Activated CD4-positive, alpha-beta T cell treated with anti-CD3 and anti-CD28 coated beads, Interleukin-2, amount 10 ng/mL, durations not matched to agents 7 days and 5 days (primary cell): ENCODE data around the gene TNNI3K. TPM values are rescaled to one million over a fixed set of nuclear protein-coding genes. Genes with fewer than 3 reads are reported as not detected.

Experiments
- CTCF ChIA-PET: fragments of 350-600 bp; sonication (Branson Sonifier 250); formaldehyde crosslinking; loops from one replicate; lab custom pipeline; 2021; ENCODE audit warnings: antibody characterized with exemption; lab: Charles Lee
- POLR2A ChIA-PET: fragments of 350-600 bp; sonication (Branson Sonifier 250); formaldehyde crosslinking; loops from one replicate; lab custom pipeline; 2021; ENCODE audit warnings: antibody characterized with exemption; lab: Charles Lee
- DNase-seq: peaks from one replicate; pipeline ENCODE4 v3.0.0-alpha.2; 2020
- H3K27ac Mint-ChIP-seq: one replicate; pipeline ENCODE4 v1.8.0; 2021; ENCODE audit warnings: mild to moderate bottlenecking, moderate library complexity, mixed read lengths
- H3K27me3 Mint-ChIP-seq: one replicate; pipeline ENCODE4 v1.8.0; 2021; ENCODE audit warnings: mixed read lengths
- H3K36me3 Mint-ChIP-seq: one replicate; pipeline ENCODE4 v1.8.0; 2021; ENCODE audit warnings: low read depth, mixed read lengths
- H3K4me1 Mint-ChIP-seq: one replicate; pipeline ENCODE4 v1.8.0; 2021; ENCODE audit warnings: mixed read lengths
- H3K4me3 Mint-ChIP-seq: one replicate; pipeline ENCODE4 v1.8.0; 2021; ENCODE audit warnings: mild to moderate bottlenecking, moderate library complexity, mixed read lengths
- H3K9me3 Mint-ChIP-seq: one replicate; pipeline ENCODE4 v1.8.0; 2021; ENCODE audit warnings: mixed read lengths
- total RNA-seq, 2 experiments: library from RNA; stranded (reverse); gene quantifications; one replicate each; pipeline ENCODE4 v1.2.3, GENCODE V29; 2021

The TNNI3K gene
- total RNA-seq, 2 experiments from 2014 or later, result 0.40 TPM; not detected in 1

GRCh38 chr1:74407902-74408301 lies 172.7 kb downstream of the TNNI3K start:
- no peak for DNase-seq
- Mint-ChIP-seq H3K36me3 (no peaks in the 10 kb centered on the region), H3K27ac (no peak overlapping the region), H3K9me3 (no peaks in the 10 kb centered on the region), H3K27me3 (no peaks in the 10 kb centered on the region), H3K4me1 (no peaks in the 10 kb centered on the region), H3K4me3 (no peak overlapping the region)
- CTCF ChIA-PET, result no interaction called here
- POLR2A ChIA-PET, result no interaction called here

DNA sequence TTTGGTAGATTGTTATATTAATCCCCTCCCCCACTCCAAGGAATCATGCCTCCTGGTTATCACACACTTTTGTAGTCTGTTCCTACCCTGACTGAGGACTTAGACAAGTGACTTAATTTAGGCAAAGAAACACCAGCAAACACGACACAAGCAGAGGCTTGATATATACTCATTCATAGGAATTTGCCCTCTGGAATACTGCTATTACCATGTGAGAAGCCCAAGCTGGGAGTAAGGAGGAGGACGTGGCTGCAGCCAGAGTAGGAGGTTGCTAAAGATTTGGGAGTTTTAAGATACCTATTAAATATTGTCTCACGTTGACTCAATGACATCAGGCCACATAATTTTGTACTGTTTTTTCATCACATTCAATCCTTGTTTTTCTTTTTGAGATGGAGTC lies 177.1 kb downstream of the TNNI3K start:
- no peaks in the 10 kb centered on the region for H3K9me3 Mint-ChIP-seq
- no peaks in the 10 kb centered on the region for H3K4me1 Mint-ChIP-seq
- DNase-seq, result no peak
- POLR2A ChIA-PET, result no interaction called here
- no peaks in the 10 kb centered on the region for H3K36me3 Mint-ChIP-seq
- no peaks in the 10 kb centered on the region for H3K27me3 Mint-ChIP-seq
- no peak overlapping the region for H3K27ac Mint-ChIP-seq
- no peak overlapping the region for H3K4me3 Mint-ChIP-seq
- CTCF ChIA-PET, result no interaction called here

GRCh38 chr1:74415935-74416334 lies 180.7 kb downstream of the TNNI3K start:
- Mint-ChIP-seq H3K4me3 (no peak overlapping the region), H3K4me1 (no peaks in the 10 kb centered on the region), H3K36me3 (no peaks in the 10 kb centered on the region), H3K27ac (no peak overlapping the region), H3K9me3 (no peaks in the 10 kb centered on the region), H3K27me3 (no peaks in the 10 kb centered on the region)
- ChIA-PET POLR2A (no interaction called here), CTCF (no interaction called here)
- no peak for DNase-seq

GRCh38 chr1:74419611-74420010 lies 184.4 kb downstream of the TNNI3K start:
- H3K27ac Mint-ChIP-seq, result no peak overlapping the region
- no peaks in the 10 kb centered on the region for H3K36me3 Mint-ChIP-seq
- POLR2A ChIA-PET, result no interaction called here
- H3K4me1 Mint-ChIP-seq, result no peaks in the 10 kb centered on the region
- H3K4me3 Mint-ChIP-seq, result no peak overlapping the region
- no peaks in the 10 kb centered on the region for H3K9me3 Mint-ChIP-seq
- H3K27me3 Mint-ChIP-seq, result no peaks in the 10 kb centered on the region
- DNase-seq, result no peak
- CTCF ChIA-PET, result no interaction called here

- Mint-ChIP-seq H3K27ac (no peak overlapping the region), H3K27me3 (no peaks in the 10 kb centered on the region), H3K4me1 (no peaks in the 10 kb centered on the region), H3K4me3 (no peak overlapping the region), H3K36me3 (no peaks in the 10 kb centered on the region), H3K9me3 (no peaks in the 10 kb centered on the region)
- POLR2A ChIA-PET, result interaction anchor here (0.6 kb wide), 1 partner anchor 86 kb away, joined by 3 read pairs; no protein-coding TSS in a partner anchor
- CTCF ChIA-PET, result no interaction called here
- no peak for DNase-seq
Observed at GRCh38 chr1:74420467-74420866, 185.3 kb downstream of the TNNI3K start.

DNA sequence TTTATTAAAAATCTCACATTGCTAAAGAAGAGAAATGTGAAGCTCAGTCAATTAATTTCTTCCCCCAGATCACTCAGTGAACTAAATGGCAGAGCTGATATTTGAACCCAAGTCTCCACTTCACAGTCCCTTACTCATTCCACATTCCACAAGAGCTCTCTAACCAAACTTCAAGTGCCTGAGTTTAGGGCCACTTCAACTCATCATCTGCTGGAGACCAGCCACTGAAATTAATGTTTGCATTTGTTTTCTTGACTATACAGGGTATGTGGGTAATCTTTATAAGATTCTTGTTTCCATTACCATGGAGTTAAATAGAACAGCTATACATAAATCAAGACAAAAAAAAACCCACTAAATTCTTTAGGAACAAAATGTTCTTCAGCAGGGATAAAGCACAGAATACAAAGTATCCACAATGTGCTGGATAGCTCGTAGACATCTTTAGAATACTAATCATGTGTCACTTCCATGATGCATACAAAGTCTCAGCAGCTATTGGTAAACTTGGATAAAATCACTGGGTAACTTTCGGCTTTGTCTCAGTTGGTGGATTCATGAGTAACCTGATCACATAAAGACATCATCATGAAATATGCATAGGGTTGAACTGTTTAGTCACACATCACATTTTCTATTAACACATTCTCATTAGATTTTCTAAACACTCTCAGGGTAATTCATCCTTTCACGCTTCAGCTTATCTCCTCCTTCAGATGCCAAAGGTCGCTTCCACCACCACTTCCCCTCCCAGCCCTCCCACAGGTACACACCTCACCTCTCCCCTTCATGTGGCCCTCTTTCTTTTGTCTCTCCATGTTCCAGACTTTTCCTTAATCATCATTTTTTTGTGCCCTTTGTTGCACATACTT lies 187.5 kb downstream of the TNNI3K start:
- no peaks in the 10 kb centered on the region for H3K9me3 Mint-ChIP-seq
- H3K4me1 Mint-ChIP-seq, result no peaks in the 10 kb centered on the region
- no peaks in the 10 kb centered on the region for H3K27me3 Mint-ChIP-seq
- no peaks in the 10 kb centered on the region for H3K36me3 Mint-ChIP-seq
- ChIA-PET CTCF (no interaction called here), POLR2A (no interaction called here)
- H3K27ac Mint-ChIP-seq, result no peak overlapping the region
- H3K4me3 Mint-ChIP-seq, result no peak overlapping the region
- DNase-seq, result no peak

GRCh38 chr1:74423471-74423870 lies 188.3 kb downstream of the TNNI3K start:
- Mint-ChIP-seq H3K4me1 (no peaks in the 10 kb centered on the region), H3K9me3 (no peaks in the 10 kb centered on the region), H3K27me3 (no peaks in the 10 kb centered on the region), H3K36me3 (no peaks in the 10 kb centered on the region), H3K27ac (no peak overlapping the region), H3K4me3 (no peak overlapping the region)
- DNase-seq, result no peak
- ChIA-PET POLR2A (no interaction called here), CTCF (no interaction called here)

GRCh38 chr1:74425676-74426075 lies 190.5 kb downstream of the TNNI3K start:
- H3K4me1 Mint-ChIP-seq, result no peaks in the 10 kb centered on the region
- H3K4me3 Mint-ChIP-seq, result no peak overlapping the region
- H3K36me3 Mint-ChIP-seq, result no peaks in the 10 kb centered on the region
- no peak overlapping the region for H3K27ac Mint-ChIP-seq
- no peak for DNase-seq
- H3K27me3 Mint-ChIP-seq, result no peaks in the 10 kb centered on the region
- ChIA-PET POLR2A (no interaction called here), CTCF (no interaction called here)
- no peaks in the 10 kb centered on the region for H3K9me3 Mint-ChIP-seq

- ChIA-PET CTCF (interaction anchor here (0.5 kb wide), 1 partner anchor 1781 kb away, joined by 3 read pairs; no protein-coding TSS in a partner anchor), POLR2A (no interaction called here)
- Mint-ChIP-seq H3K4me1 (no peaks in the 10 kb centered on the region), H3K4me3 (no peak overlapping the region), H3K27me3 (no peaks in the 10 kb centered on the region), H3K27ac (no peak overlapping the region), H3K9me3 (no peaks in the 10 kb centered on the region), H3K36me3 (no peaks in the 10 kb centered on the region)
- DNase-seq, result no peak
Observed at GRCh38 chr1:74426208-74426937, 191.2 kb downstream of the TNNI3K start.

DNA sequence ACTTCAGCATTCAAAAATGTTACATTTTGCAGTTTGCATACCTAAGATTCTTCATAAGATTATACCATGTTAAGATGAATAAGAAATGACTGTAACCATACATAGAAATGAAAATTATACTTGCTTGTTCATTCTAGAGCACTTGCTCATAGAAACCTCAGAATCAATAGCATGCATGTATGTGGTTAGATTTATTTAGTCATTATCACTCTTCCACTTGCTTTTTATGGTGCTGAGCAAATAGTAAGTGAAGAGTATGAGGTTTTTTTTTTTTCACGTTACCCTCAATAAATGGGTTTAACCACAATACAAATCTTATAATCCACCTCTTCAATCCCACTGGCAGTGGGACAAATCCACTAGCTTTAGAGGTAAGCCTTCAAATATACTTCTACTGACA lies 192.5 kb downstream of the TNNI3K start:
- POLR2A ChIA-PET, result no interaction called here
- Mint-ChIP-seq H3K4me1 (no peaks in the 10 kb centered on the region), H3K27me3 (no peaks in the 10 kb centered on the region), H3K9me3 (no peaks in the 10 kb centered on the region), H3K27ac (no peak overlapping the region), H3K36me3 (no peaks in the 10 kb centered on the region), H3K4me3 (no peak overlapping the region)
- CTCF ChIA-PET, result interaction anchor here (1.2 kb wide), 1 partner anchor 10 kb away, joined by 3 read pairs; no protein-coding TSS in a partner anchor
- no peak for DNase-seq

GRCh38 chr1:74429580-74429979 lies 194.4 kb downstream of the TNNI3K start:
- H3K9me3 Mint-ChIP-seq, result no peaks in the 10 kb centered on the region
- no peaks in the 10 kb centered on the region for H3K4me1 Mint-ChIP-seq
- H3K36me3 Mint-ChIP-seq, result no peaks in the 10 kb centered on the region
- no peak overlapping the region for H3K27ac Mint-ChIP-seq
- no peak for DNase-seq
- ChIA-PET POLR2A (no interaction called here), CTCF (no interaction called here)
- no peak overlapping the region for H3K4me3 Mint-ChIP-seq
- H3K27me3 Mint-ChIP-seq, result no peaks in the 10 kb centered on the region

DNA sequence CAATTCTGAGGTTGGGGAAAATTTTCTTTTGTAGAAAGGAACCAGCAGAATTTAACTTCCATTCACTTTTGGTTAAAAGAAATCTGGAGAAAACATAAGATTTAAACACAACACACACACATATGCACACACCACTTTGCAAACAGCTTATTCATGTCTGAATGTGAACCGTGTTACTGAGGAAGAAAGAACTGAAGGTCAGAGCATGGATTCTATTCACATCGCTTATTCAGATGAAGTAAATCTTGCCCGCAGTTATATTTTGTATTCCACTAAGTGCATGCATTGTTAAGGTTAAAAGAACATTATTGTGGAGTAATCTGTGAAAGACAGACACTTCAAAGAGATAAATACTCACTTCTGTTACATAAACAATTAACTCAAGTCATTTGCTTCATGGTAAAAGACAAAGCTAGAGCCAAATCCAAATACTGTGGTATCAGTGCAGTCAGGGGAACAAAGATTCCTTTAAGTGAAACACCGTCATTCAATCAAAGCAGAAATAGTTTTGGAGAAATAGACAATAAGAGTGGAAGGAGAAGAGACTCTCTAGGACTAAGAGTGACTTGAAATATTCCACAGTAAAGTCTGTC lies 195.3 kb downstream of the TNNI3K start:
- Mint-ChIP-seq H3K27ac (no peak overlapping the region), H3K4me3 (no peak overlapping the region), H3K27me3 (no peaks in the 10 kb centered on the region), H3K4me1 (no peaks in the 10 kb centered on the region), H3K9me3 (no peaks in the 10 kb centered on the region), H3K36me3 (no peaks in the 10 kb centered on the region)
- ChIA-PET POLR2A (no interaction called here), CTCF (no interaction called here)
- DNase-seq, result no peak

DNA sequence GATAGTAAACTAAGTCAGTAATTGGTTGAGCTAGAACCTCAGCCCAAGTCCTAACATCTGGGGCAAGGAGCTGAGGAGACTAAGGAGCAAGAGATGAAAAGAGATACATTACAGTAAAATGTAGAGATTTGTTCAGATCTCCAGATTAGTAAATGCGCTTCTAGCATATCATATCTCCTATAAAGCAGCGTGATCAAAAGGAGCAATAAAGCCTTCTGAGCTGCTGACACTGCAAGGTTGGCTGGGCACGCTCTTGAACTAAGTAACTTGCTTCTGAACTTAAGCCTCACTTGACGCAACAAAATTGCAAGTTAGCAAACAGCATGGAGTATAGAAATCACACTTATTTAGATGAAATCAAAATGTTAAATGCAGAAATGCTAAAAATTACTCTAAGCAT lies 196.3 kb downstream of the TNNI3K start:
- CTCF ChIA-PET, result no interaction called here
- H3K27ac Mint-ChIP-seq, result no peak overlapping the region
- H3K9me3 Mint-ChIP-seq, result no peaks in the 10 kb centered on the region
- no peaks in the 10 kb centered on the region for H3K27me3 Mint-ChIP-seq
- DNase-seq, result no peak
- no peak overlapping the region for H3K4me3 Mint-ChIP-seq
- POLR2A ChIA-PET, result no interaction called here
- no peaks in the 10 kb centered on the region for H3K36me3 Mint-ChIP-seq
- H3K4me1 Mint-ChIP-seq, result no peaks in the 10 kb centered on the region
